ENCODE results near the gene FERMT3. TPM values are rescaled to one million over a fixed set of nuclear protein-coding genes. Genes with fewer than 3 reads are reported as not detected.

The FERMT3 gene
- total and polyA plus RNA-seq, 4 donors: 3.4 to 47.2 (median 9.7) TPM

DNA sequence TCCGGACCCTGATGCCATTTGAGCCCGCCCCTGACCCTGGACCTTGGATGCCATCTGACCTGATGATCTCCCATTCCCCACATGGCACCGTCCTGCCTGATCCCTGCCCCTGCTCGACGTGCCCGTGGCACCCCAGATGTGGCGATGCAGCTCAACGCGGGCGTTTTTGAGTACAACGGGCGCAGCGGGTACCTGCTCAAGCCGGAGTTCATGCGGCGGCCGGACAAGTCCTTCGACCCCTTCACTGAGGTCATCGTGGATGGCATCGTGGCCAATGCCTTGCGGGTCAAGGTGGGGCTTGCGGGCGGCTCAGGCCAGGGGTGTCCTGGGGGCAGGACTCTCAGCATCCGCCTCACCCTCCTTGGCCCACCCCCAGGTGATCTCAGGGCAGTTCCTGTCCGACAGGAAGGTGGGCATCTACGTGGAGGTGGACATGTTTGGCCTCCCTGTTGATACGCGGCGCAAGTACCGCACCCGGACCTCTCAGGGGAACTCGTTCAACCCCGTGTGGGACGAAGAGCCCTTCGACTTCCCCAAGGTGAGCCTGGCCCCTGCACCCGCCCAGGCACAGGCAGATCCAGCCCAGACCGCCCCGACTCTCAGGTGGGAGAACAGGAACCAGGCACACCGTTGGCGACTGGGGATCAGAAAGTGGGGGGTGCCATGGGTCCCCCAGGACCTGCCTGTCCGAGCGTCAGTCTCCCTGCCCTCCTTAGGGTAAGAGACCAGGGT lies 55.9 kb downstream of the FERMT3 start:
- Histone ChIP-seq H3K36me3 (ENCODE audit: control insufficient read depth in 4 of 4, insufficient read depth in 3 of 4, low read depth in 1 of 4, low read length in 3 of 4) (peaks cover 0 to 12% (median 3%) of the 10 kb centered on the region in 4 donors), H3K27ac (ENCODE audit: low read depth in 1 of 2, low read length in 2 of 2) (no peak overlapping the region), H3K4me3 (ENCODE audit: low read depth in 1 of 3, low read length in 3 of 3) (no peak overlapping the region), H3K9ac (ENCODE audit: low read depth in 1 of 2, low read length in 2 of 2) (no peak overlapping the region), H3K4me1 (ENCODE audit: control insufficient read depth in 4 of 4, insufficient read depth in 4 of 4, low read length in 3 of 4) (peaks cover 0 to 3% (median 0%) of the 10 kb centered on the region in 4 donors), H3K9me3 (ENCODE audit: control insufficient read depth in 4 of 4, low read length in 3 of 4) (no peaks in the 10 kb centered on the region), H3K27me3 (ENCODE audit: control insufficient read depth in 4 of 4, insufficient read depth in 4 of 4, low read length in 3 of 4) (no peaks in the 10 kb centered on the region)
- TF ChIP-seq EGR1 (IDR thresholded peaks at IDR 0.05; ENCODE audit: low read depth in 2 of 2): no peak
- no peak for TF ChIP-seq JUND (IDR thresholded peaks at IDR 0.05)
- no peak for TF ChIP-seq HNF4G (IDR thresholded peaks at IDR 0.05)
- TF ChIP-seq, protein P1, sequence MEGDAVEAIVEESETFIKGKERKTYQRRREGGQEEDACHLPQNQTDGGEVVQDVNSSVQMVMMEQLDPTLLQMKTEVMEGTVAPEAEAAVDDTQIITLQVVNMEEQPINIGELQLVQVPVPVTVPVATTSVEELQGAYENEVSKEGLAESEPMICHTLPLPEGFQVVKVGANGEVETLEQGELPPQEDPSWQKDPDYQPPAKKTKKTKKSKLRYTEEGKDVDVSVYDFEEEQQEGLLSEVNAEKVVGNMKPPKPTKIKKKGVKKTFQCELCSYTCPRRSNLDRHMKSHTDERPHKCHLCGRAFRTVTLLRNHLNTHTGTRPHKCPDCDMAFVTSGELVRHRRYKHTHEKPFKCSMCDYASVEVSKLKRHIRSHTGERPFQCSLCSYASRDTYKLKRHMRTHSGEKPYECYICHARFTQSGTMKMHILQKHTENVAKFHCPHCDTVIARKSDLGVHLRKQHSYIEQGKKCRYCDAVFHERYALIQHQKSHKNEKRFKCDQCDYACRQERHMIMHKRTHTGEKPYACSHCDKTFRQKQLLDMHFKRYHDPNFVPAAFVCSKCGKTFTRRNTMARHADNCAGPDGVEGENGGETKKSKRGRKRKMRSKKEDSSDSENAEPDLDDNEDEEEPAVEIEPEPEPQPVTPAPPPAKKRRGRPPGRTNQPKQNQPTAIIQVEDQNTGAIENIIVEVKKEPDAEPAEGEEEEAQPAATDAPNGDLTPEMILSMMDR (IDR thresholded peaks at IDR 0.05; ENCODE audit: low read depth, low read length, missing input control): no peak
- no peak for TF ChIP-seq NR2F2 (IDR thresholded peaks at IDR 0.05)
- no peak for TF ChIP-seq GABPA (IDR thresholded peaks at IDR 0.05 in 1 of 2, conservative IDR thresholded peaks at IDR 0.05 in 1 of 2)
- WGBS: 96% methylated on average over 42 of the region's 42 CpGs
- DNase-seq (ENCODE audit: low spot score): no peak

DNA sequence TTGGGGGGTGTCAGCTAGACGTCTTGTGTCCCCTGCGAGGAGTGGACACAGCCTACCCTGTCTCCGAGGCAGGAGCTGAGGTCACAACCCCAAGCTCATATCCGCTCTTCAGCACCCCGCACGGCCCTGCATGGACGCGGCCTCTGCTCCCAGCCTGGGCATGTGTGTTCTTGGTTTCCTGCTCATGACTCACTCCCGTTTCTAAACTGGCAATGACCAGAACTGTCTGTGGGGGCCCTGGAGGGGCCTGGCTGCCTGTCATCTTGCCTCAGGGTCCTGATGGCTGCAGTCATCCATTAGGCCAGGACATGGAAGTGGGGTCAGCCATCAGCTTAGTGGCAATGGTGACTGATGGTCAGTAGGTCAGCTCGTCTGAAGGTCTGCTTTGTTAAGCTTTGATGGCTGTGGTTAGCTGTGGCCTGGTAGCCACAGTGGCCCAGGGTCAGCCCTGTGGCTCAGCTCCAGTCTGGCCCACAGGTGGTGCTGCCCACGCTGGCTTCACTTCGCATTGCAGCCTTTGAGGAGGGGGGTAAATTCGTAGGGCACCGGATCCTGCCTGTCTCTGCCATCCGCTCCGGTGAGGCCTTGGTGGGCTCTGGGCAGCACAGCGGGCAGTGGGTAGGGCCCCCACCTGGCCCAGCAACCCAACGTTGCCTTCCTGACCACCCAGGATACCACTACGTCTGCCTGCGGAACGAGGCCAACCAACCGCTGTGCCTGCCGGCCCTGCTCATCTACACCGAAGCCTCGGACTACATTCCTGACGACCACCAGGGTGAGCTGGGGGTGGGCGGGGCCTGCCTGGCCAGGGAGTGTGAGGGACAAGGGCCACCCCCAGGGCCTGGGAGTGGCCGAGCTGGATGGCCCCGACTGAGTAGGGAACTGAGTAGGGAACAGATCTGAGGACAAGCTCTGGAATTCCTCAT lies 56.8 kb downstream of the FERMT3 start:
- no peaks in the 10 kb centered on the region for H3K27me3 ChIP-seq (ENCODE audit: control insufficient read depth in 4 of 4, insufficient read depth in 4 of 4, low read length in 3 of 4)
- no peaks in the 10 kb centered on the region for H3K9me3 ChIP-seq (ENCODE audit: control insufficient read depth in 4 of 4, low read length in 3 of 4)
- H3K4me3 ChIP-seq (ENCODE audit: low read depth in 1 of 3, low read length in 3 of 3): no peak overlapping the region
- H3K27ac ChIP-seq (ENCODE audit: low read depth in 1 of 2, low read length in 2 of 2): no peak overlapping the region
- no peak overlapping the region for H3K9ac ChIP-seq (ENCODE audit: low read depth in 1 of 2, low read length in 2 of 2)
- peaks cover 0 to 12% (median 3%) of the 10 kb centered on the region in 4 donors for H3K36me3 ChIP-seq (ENCODE audit: control insufficient read depth in 4 of 4, insufficient read depth in 3 of 4, low read depth in 1 of 4, low read length in 3 of 4)
- peaks cover under 1 to 9% (median 5%) of the 10 kb centered on the region in 4 donors for H3K4me1 ChIP-seq (ENCODE audit: control insufficient read depth in 4 of 4, insufficient read depth in 4 of 4, low read length in 3 of 4)
- no peak for DNase-seq (ENCODE audit: low spot score)
- WGBS: 89% methylated on average over 29 of the region's 29 CpGs
- no peak for TF ChIP-seq HNF4A (conservative IDR thresholded peaks at IDR 0.05)
- no peak for TF ChIP-seq GABPA (IDR thresholded peaks at IDR 0.05 in 1 of 2, conservative IDR thresholded peaks at IDR 0.05 in 1 of 2)
- TF ChIP-seq, protein P2, sequence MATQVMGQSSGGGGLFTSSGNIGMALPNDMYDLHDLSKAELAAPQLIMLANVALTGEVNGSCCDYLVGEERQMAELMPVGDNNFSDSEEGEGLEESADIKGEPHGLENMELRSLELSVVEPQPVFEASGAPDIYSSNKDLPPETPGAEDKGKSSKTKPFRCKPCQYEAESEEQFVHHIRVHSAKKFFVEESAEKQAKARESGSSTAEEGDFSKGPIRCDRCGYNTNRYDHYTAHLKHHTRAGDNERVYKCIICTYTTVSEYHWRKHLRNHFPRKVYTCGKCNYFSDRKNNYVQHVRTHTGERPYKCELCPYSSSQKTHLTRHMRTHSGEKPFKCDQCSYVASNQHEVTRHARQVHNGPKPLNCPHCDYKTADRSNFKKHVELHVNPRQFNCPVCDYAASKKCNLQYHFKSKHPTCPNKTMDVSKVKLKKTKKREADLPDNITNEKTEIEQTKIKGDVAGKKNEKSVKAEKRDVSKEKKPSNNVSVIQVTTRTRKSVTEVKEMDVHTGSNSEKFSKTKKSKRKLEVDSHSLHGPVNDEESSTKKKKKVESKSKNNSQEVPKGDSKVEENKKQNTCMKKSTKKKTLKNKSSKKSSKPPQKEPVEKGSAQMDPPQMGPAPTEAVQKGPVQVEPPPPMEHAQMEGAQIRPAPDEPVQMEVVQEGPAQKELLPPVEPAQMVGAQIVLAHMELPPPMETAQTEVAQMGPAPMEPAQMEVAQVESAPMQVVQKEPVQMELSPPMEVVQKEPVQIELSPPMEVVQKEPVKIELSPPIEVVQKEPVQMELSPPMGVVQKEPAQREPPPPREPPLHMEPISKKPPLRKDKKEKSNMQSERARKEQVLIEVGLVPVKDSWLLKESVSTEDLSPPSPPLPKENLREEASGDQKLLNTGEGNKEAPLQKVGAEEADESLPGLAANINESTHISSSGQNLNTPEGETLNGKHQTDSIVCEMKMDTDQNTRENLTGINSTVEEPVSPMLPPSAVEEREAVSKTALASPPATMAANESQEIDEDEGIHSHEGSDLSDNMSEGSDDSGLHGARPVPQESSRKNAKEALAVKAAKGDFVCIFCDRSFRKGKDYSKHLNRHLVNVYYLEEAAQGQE (IDR thresholded peaks at IDR 0.05): no peak
- TF ChIP-seq FOXA2 (IDR thresholded peaks at IDR 0.05): no peak
- no peak for TF ChIP-seq TAF1 (conservative IDR thresholded peaks at IDR 0.05)
- TF ChIP-seq, protein P3, sequence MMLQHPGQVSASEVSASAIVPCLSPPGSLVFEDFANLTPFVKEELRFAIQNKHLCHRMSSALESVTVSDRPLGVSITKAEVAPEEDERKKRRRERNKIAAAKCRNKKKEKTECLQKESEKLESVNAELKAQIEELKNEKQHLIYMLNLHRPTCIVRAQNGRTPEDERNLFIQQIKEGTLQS (IDR thresholded peaks at IDR 0.05): no peak
